ENCODE data around the gene PRKACB. TPM values are rescaled to one million over a fixed set of nuclear protein-coding genes. Genes with fewer than 3 reads are reported as not detected.
"Not testable (repeated sequence)": the region's sequence is repeated elsewhere in the genome, so short reads cannot be mapped to it uniquely, and the experiment has no call there.

Gene PRKACB
- total RNA-seq, 2 experiments from 2014 or later: 25.7 to 25.9 TPM

DNA sequence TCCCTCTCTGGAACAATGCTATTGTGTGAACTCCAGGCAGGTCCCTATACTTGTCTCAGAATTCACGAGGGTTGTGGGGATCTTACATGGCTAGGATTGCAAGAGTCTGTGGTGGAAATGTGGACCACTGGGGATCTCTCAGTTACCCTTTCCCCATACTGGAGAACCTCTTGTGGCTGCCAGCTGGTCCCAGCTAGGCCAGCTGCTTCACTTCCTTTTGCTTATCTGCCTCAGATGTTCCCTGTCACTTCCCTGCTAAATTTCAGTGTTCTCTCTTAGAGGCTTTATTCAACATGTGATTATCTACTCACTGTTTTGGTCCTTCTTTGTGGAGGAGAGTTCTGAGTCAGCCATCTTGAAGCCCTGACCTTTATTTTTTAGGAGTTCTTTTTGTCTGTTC is 81.6 kb downstream of the PRKACB start:
- CTCF ChIA-PET: no interaction called here
- Mint-ChIP-seq H3K9me3 (peaks cover 15% of the 10 kb centered on the region), H3K27ac (no peak overlapping the region), H3K4me3 (no peak overlapping the region), H3K4me1 (ENCODE audit: low read depth) (peaks cover 19% of the 10 kb centered on the region), H3K36me3 (ENCODE audit: low read depth) (peaks cover 52% of the 10 kb centered on the region), H3K27me3 (ENCODE audit: low read depth) (no peaks in the 10 kb centered on the region)
- intact Hi-C loops (cut with micrococcal nuclease): no loop called here
- no peak for DNase-seq

DNA sequence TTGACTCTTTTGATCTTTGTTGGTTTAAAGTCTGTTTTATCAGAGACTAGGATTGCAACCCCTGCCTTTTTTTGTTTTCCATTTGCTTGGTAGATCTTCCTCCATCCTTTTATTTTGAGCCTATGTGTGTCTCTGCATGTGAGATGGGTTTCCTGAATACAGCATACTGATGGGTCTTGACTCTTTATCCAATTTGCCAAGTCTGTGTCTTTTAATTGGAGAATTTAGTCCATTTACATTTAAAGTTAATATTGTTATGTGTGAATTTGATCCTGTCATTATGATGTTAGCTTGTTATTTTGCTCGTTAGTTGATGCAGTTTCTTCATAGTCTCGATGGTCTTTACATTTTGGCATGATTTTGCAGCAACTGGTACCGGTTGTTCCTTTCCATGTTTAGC is 88.6 kb downstream of the PRKACB start:
- CTCF ChIA-PET; DNase-seq; intact Hi-C loops (cut with micrococcal nuclease); H3K27me3 Mint-ChIP-seq (ENCODE audit: low read depth); H3K4me1 Mint-ChIP-seq (ENCODE audit: low read depth); H3K27ac Mint-ChIP-seq; H3K4me3 Mint-ChIP-seq: not testable (repeated sequence)
- peaks cover 12% of the 10 kb centered on the region for H3K9me3 Mint-ChIP-seq
- peaks cover 35% of the 10 kb centered on the region for H3K36me3 Mint-ChIP-seq (ENCODE audit: low read depth)

DNA sequence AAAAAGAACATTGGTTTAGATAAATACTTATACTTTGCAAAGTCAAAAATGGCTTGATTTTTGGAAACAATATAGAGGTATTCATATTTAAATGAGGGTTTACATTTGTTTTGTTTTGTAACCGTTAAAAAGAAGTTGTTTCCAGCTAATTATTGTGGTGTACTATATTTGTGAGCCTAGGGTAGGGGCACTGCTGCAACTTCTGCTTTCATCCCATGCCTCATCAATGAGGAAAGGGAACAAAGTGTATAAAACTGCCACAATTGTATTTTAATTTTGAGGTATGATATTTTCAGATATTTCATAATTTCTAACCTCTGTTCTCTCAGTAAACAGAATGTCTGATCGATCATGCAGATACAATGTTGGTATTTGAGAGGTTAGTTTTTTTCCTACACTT is 92.2 kb downstream of the PRKACB start:
- Mint-ChIP-seq H3K4me3 (no peak overlapping the region), H3K4me1 (ENCODE audit: low read depth) (no peaks in the 10 kb centered on the region), H3K27me3 (ENCODE audit: low read depth) (no peaks in the 10 kb centered on the region), H3K27ac (no peak overlapping the region), H3K36me3 (ENCODE audit: low read depth) (peaks cover 53% of the 10 kb centered on the region), H3K9me3 (peaks cover 26% of the 10 kb centered on the region)
- no peak for DNase-seq
- intact Hi-C loops (cut with micrococcal nuclease): no loop called here
- CTCF ChIA-PET: no interaction called here

DNA sequence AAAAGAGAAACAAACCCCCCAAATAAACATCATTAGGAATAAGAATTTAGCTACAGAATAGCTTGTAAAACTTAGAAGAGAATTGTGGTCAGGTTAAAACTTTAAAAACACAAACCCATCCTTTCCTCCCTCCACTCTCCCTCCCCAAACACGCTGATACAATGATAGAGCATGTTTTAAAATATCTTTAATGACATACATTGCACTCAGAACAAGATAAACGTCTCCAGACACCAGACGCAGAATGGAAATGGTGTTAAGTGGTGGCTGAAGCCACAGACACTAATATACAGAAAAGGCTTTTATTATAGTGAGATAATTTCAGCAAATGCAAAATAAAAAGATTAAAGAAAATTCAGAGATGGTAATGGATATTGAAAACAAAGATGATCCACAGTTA is 98.6 kb downstream of the PRKACB start:
- CTCF ChIA-PET: interaction anchor here (0.5 kb wide), 1 partner anchor 482 kb away, joined by 7 read pairs; no protein-coding TSS in a partner anchor
- no peak overlapping the region for H3K4me3 Mint-ChIP-seq
- peaks cover 24% of the 10 kb centered on the region for H3K36me3 Mint-ChIP-seq (ENCODE audit: low read depth)
- H3K4me1 Mint-ChIP-seq (ENCODE audit: low read depth): no peaks in the 10 kb centered on the region
- intact Hi-C loops (cut with micrococcal nuclease): no loop called here
- no peaks in the 10 kb centered on the region for H3K27me3 Mint-ChIP-seq (ENCODE audit: low read depth)
- H3K9me3 Mint-ChIP-seq: peaks cover 28% of the 10 kb centered on the region
- no peak overlapping the region for H3K27ac Mint-ChIP-seq
- no peak for DNase-seq

DNA sequence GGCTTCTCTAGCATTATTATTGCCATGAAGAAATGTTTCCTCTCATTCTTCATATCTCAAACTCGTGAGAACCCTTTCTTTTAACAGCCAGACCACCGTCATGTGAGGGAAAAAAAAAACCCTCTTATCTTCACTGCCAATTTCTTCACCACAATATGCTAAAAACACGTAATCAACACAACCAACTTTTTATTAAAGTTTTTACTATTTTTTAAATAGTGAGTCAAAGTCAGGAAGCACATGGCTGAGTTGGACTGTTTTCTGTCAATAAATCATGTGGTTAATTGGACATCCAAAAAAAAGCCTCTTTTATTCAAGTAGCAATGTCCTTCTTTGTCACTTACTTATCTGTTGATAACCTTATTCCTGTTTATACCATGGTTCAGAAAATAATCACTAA is 101.5 kb downstream of the PRKACB start:
- intact Hi-C loops (cut with micrococcal nuclease): no loop called here
- H3K36me3 Mint-ChIP-seq (ENCODE audit: low read depth): peaks cover 2% of the 10 kb centered on the region
- H3K27me3 Mint-ChIP-seq (ENCODE audit: low read depth): no peaks in the 10 kb centered on the region

DNA sequence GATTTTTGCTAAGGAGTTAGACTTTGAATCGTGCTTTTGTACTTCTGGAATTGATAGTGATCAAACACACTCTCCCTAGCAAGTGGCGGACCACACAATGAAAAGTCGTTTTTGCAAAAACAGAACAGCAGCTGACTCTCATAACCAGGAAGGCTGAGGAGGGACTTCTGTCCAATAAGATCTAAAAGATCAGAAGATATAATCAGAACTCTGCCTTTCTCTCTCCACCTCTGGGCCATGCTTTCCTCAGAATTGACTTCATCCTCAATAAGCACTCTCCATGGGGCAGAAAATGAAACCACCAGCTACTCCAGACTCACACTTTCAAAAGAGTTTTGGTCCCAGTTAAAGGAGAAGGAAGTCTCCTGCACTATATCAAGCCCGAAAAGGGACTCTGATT is 102.1 kb downstream of the PRKACB start:
- Mint-ChIP-seq H3K27ac (no peak overlapping the region), H3K9me3 (peaks cover 29% of the 10 kb centered on the region), H3K36me3 (ENCODE audit: low read depth) (peaks cover 1% of the 10 kb centered on the region), H3K4me1 (ENCODE audit: low read depth) (no peaks in the 10 kb centered on the region), H3K27me3 (ENCODE audit: low read depth) (no peaks in the 10 kb centered on the region), H3K4me3 (no peak overlapping the region)
- DNase-seq: no peak
- intact Hi-C loops (cut with micrococcal nuclease): no loop called here
- CTCF ChIA-PET: no interaction called here

More for the DNA sequence above, 101.5 kb downstream of the PRKACB start:
- Mint-ChIP-seq H3K4me1 (ENCODE audit: low read depth) (no peaks in the 10 kb centered on the region), H3K4me3 (no peak overlapping the region), H3K9me3 (peaks cover 31% of the 10 kb centered on the region), H3K27ac (no peak overlapping the region)
- DNase-seq: no peak
- CTCF ChIA-PET: no interaction called here

DNA sequence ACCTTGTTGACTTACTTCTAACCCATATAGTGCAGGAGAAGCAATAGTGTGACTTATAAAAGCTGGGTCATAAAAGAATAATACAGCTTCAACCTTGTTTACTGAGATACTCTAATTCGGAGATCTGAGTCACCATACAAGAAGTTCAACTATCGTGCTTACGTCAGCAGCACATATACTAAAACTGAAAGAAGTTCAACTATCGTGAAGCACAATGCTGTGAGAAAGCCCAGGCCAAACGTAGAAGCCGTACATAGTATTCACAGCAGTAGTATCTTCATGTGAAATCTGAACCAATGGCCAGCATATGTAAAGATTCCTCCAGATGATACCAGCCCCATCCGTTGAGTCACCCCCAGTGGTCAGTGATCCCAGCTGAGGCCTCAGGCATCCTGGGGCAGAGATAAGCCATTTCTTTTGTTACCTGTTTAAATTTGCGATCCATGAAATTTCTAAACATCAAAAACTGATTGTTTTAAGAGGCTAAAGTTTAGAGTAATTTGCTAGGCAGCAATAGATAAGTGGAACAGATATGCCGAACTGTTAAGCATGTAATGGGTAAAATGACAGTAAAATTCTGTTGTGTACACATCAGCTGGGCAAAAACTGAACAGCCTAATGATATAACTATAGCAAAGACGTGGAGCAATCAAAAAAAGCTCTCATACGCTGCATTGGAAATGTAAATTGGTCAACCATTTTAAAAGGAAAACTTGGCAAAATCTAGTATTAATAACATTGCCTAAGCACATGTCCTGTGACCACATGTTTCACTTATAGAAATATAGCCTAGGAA is 103.6 kb downstream of the PRKACB start:
- Mint-ChIP-seq H3K4me3 (no peak overlapping the region), H3K4me1 (ENCODE audit: low read depth) (no peaks in the 10 kb centered on the region), H3K27me3 (ENCODE audit: low read depth) (no peaks in the 10 kb centered on the region), H3K9me3 (peaks cover 22% of the 10 kb centered on the region), H3K36me3 (ENCODE audit: low read depth) (peaks cover 1% of the 10 kb centered on the region), H3K27ac (no peak overlapping the region)
- no peak for DNase-seq
- CTCF ChIA-PET: no interaction called here
- intact Hi-C loops (cut with micrococcal nuclease): no loop called here

DNA sequence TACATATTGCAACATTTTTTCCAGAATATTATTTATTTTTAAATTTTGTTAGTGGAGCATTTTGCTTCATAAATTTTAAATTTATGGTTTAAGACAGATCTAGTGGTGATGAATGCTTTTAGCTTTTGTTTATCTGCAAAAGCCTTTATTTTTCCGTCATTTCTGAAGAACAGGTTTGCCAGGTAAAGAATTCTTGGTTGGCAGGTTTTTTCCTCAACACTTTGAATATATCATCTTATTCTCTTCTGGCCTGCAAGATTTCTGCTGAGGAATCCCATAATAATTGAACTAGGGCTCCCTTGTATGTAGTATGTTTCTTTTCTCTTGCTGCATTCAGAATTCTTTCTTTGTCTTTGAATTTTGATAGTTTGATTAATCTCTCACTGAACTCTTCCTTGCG is 106.6 kb downstream of the PRKACB start:
- H3K27ac Mint-ChIP-seq: no peak overlapping the region
- CTCF ChIA-PET: no interaction called here
- DNase-seq: no peak
- no peak overlapping the region for H3K4me3 Mint-ChIP-seq
- peaks cover 1% of the 10 kb centered on the region for H3K36me3 Mint-ChIP-seq (ENCODE audit: low read depth)
- peaks cover 17% of the 10 kb centered on the region for H3K9me3 Mint-ChIP-seq
- no peaks in the 10 kb centered on the region for H3K4me1 Mint-ChIP-seq (ENCODE audit: low read depth)
- H3K27me3 Mint-ChIP-seq (ENCODE audit: low read depth): no peaks in the 10 kb centered on the region
- intact Hi-C loops (cut with micrococcal nuclease): no loop called here

DNA sequence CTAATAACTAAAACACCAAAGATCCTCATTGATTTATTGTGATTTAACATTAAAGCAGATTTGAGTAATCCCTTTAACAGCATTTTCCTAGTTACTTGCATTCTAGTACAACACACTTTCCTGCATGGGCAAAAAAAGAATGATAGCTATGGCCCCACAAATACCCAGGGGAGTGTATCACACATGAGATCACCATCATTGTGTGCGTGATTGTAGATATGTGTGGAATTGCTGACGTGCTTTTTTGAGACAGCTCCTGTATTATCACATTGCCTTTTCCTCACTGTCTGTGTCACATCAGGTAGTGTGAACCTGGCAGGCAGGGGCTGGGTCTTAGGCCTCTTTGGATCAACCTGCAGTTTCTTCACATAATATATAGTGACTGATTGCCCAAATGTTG is 109.0 kb downstream of the PRKACB start:
- no peak overlapping the region for H3K4me3 Mint-ChIP-seq
- CTCF ChIA-PET: no interaction called here

DNA sequence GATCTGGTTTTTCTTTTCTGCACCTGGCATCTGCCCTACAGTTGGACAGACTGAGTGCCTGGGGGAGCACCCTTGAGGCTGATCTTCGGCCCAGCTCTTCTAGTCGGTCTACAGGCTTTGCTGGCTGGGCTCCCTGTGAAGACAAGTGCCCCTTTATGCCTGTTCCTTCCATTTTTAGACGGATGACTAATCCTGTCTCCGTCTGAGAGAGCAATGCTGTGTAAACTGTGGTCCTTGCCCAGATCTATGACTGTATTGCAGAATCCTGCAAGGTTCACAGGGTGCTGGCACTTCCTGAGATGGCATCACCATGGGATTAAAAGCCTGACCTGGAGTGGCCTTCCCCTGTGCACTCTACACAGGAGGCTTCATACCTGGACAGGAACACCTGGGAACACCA is 109.8 kb downstream of the PRKACB start:
- intact Hi-C loops (cut with micrococcal nuclease): no loop called here
- CTCF ChIA-PET: no interaction called here
- no peaks in the 10 kb centered on the region for H3K27me3 Mint-ChIP-seq (ENCODE audit: low read depth)
- no peak overlapping the region for H3K27ac Mint-ChIP-seq
- peaks cover 1% of the 10 kb centered on the region for H3K36me3 Mint-ChIP-seq (ENCODE audit: low read depth)
- H3K4me1 Mint-ChIP-seq (ENCODE audit: low read depth): no peaks in the 10 kb centered on the region
- H3K4me3 Mint-ChIP-seq: no peak overlapping the region
- DNase-seq: no peak
- peaks cover 16% of the 10 kb centered on the region for H3K9me3 Mint-ChIP-seq

More for the DNA sequence above, 109.0 kb downstream of the PRKACB start:
- Mint-ChIP-seq H3K36me3 (ENCODE audit: low read depth) (peaks cover 1% of the 10 kb centered on the region), H3K4me1 (ENCODE audit: low read depth) (no peaks in the 10 kb centered on the region), H3K27ac (no peak overlapping the region), H3K9me3 (peaks cover 17% of the 10 kb centered on the region), H3K27me3 (ENCODE audit: low read depth) (no peaks in the 10 kb centered on the region)
- no peak for DNase-seq
- intact Hi-C loops (cut with micrococcal nuclease): no loop called here

DNA sequence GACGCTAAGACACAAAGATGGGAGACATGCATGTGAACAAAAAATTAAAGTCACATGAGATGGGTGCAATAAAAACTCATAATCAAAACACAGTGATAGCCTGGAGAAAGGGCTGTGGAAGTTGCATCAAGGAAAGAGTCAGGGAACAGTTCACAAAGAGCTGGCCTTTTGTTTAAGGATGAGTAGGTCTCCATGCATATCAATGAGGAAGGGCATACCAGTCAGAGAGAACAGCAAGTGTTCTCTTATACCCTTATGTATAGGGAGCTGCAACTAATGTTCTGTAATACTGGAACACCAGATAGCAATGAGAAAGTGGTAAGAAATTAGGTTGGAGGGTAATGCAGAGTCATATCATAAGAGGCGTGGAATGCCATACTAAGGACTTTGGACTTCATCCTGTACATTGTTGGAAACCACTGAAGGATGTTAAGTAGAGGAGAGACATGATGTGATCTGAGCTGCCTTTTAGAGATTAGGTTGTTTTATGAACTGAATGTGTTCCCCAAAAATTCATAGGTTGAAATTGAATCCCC is 110.7 kb downstream of the PRKACB start:
- Mint-ChIP-seq H3K36me3 (ENCODE audit: low read depth) (peaks cover 1% of the 10 kb centered on the region), H3K4me1 (ENCODE audit: low read depth) (no peaks in the 10 kb centered on the region), H3K27ac (no peak overlapping the region), H3K9me3 (peaks cover 11% of the 10 kb centered on the region), H3K4me3 (no peak overlapping the region), H3K27me3 (ENCODE audit: low read depth) (no peaks in the 10 kb centered on the region)
- CTCF ChIA-PET: interaction anchor here (0.6 kb wide), 1 partner anchor 40 kb away, joined by 3 read pairs; no protein-coding TSS in a partner anchor
- DNase-seq: no peak
- intact Hi-C loops (cut with micrococcal nuclease): no loop called here

DNA sequence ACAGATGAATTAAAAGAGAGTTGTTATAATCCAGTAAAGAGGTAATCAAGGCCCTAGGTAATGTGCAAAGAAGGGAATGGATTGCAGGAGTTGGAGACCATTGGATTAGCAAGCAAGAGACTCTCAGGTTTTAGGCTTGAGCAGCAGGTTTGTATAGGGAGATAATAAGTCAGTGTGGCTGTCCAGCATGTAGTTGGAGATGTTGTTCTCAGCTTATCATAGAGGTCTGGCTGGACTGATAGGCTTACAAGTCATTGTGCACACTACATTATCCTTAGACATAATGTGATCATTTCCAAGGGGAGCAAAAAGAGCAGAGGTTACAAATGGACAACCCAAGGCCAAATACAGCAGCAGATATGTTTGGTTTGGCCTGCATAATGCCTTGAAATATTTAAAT is 111.5 kb downstream of the PRKACB start:
- no peak overlapping the region for H3K4me3 Mint-ChIP-seq
- CTCF ChIA-PET: no interaction called here

DNA sequence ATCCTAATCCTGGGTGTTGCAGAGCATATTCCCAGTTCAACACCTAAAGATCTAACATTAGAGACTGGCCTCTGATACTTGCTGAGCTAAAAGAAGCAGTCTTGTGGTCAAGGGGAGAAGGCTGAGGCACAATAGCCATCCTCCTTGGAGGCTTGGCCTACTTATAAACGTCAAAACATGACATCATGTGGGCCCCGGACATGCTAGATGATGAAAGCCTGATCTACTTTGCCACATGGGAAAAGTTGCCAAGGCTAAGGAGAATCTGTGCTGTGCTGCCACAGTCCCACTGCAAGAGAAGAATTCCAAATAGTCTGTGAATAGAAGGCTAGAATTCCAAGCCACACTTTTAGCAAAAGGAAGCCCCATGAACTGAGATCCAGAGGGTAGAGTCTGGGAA is 113.5 kb downstream of the PRKACB start:
- H3K27me3 Mint-ChIP-seq (ENCODE audit: low read depth): no peaks in the 10 kb centered on the region
- no peaks in the 10 kb centered on the region for H3K36me3 Mint-ChIP-seq (ENCODE audit: low read depth)
- no peak overlapping the region for H3K4me3 Mint-ChIP-seq
- intact Hi-C loops (cut with micrococcal nuclease): no loop called here
- H3K4me1 Mint-ChIP-seq (ENCODE audit: low read depth): no peaks in the 10 kb centered on the region
- no peak for DNase-seq
- H3K9me3 Mint-ChIP-seq: no peaks in the 10 kb centered on the region
- CTCF ChIA-PET: no interaction called here
- no peak overlapping the region for H3K27ac Mint-ChIP-seq

More for the DNA sequence above, 111.5 kb downstream of the PRKACB start:
- no peaks in the 10 kb centered on the region for H3K27me3 Mint-ChIP-seq (ENCODE audit: low read depth)
- no peak for DNase-seq
- no peaks in the 10 kb centered on the region for H3K4me1 Mint-ChIP-seq (ENCODE audit: low read depth)
- no peaks in the 10 kb centered on the region for H3K36me3 Mint-ChIP-seq (ENCODE audit: low read depth)
- intact Hi-C loops (cut with micrococcal nuclease): no loop called here
- no peak overlapping the region for H3K27ac Mint-ChIP-seq
- peaks cover 7% of the 10 kb centered on the region for H3K9me3 Mint-ChIP-seq
